SU-DHL-6 (cell line): ENCODE data around the gene HIVEP1.

ENCODE experiments used
- H2AFZ ChIP-seq: fragments of 200-600 bp; sonication (generic); 2 replicates; pipeline ENCODE4 v1.6.1; 2014; ENCODE audit warnings: low read depth, mild to moderate bottlenecking, moderate library complexity, mixed read lengths, antibody characterized with exemption, low read length; ENCODE audit not compliant: severe bottlenecking
- H3F3A ChIP-seq: fragments of 200-600 bp; shearing (Covaris generic); 2 replicates; pipeline ENCODE4 v1.6.0; 2016; ENCODE audit warnings: antibody characterized with exemption, mild to moderate bottlenecking; ENCODE audit not compliant: insufficient read depth
- H3K27ac ChIP-seq: fragments of 200-600 bp; sonication (generic); 2 replicates; pipeline ENCODE4 v1.5.1; 2016; ENCODE audit warnings: low read depth, mild to moderate bottlenecking, low read length, moderate library complexity, mixed read lengths
- H3K27me3 ChIP-seq: fragments of 200-600 bp; sonication (generic), shearing (Covaris generic); 2 replicates; pipeline ENCODE4 v1.6.0; 2014; ENCODE audit warnings: mild to moderate bottlenecking, low read length
- H3K36me3 ChIP-seq: fragments of 200-600 bp; sonication (generic); 2 replicates; pipeline ENCODE4 v1.6.1; 2014; ENCODE audit warnings: mild to moderate bottlenecking, low read length, mixed read lengths
- H3K4me2 ChIP-seq: fragments of 300-600, 200-600 bp; shearing (Covaris generic), sonication (generic); 2 replicates; pipeline ENCODE4 v1.6.0; 2014; ENCODE audit warnings: low read length, low read depth, mild to moderate bottlenecking; ENCODE audit not compliant: poor library complexity, severe bottlenecking
- H3K4me3 ChIP-seq: fragments of 200-600 bp; sonication (generic); 2 replicates; pipeline ENCODE4 v1.5.1; 2014; ENCODE audit warnings: antibody characterized with exemption, low read length, mild to moderate bottlenecking, mixed read lengths; ENCODE audit not compliant: insufficient read depth, poor library complexity, severe bottlenecking
- H3K79me2 ChIP-seq: fragments of 200-600 bp; sonication (generic); 2 replicates; pipeline ENCODE4 v1.6.1; 2014; ENCODE audit warnings: mild to moderate bottlenecking, low read length, moderate library complexity; ENCODE audit not compliant: insufficient read depth
- H3K9ac ChIP-seq: fragments of 200-600 bp; sonication (generic); 2 replicates; pipeline ENCODE4 v1.7.0; 2014; ENCODE audit warnings: mild to moderate bottlenecking, low read length
- H3K9me2 ChIP-seq: fragments of 200-600 bp; sonication (generic); replicated peaks from 2 replicates; pipeline ENCODE4 v1.6.1; 2014; ENCODE audit warnings: low read length; ENCODE audit not compliant: insufficient read depth
- H3K9me3 ChIP-seq: fragments of 200-600 bp; sonication (generic); 2 replicates; pipeline ENCODE4 v1.6.1; 2014; ENCODE audit warnings: low read length, mixed read lengths; ENCODE audit not compliant: insufficient read depth
- H4K20me1 ChIP-seq: fragments of 200-600 bp; sonication (generic); 2 replicates; pipeline ENCODE4 v1.6.1; 2014; ENCODE audit warnings: low read depth, mild to moderate bottlenecking, antibody characterized with exemption, low read length, moderate library complexity, mixed read lengths
- EZH2phosphoT487 ChIP-seq: fragments of 200-600 bp; sonication (generic), shearing (Covaris generic); conservative IDR thresholded peaks from 2 replicates; pipeline ENCODE4 v1.6.1; 2018; ENCODE audit warnings: mild to moderate bottlenecking, antibody characterized with exemption, low read length, moderate library complexity, mixed read lengths
- TF ChIP-seq, protein P1 (sequence below): fragments of 200-600 bp; sonication (generic); IDR thresholded peaks from one replicate; pipeline ENCODE4 v1.5.1; 2017; ENCODE audit warnings: antibody characterized with exemption, mild to moderate bottlenecking, low read length, moderate library complexity; ENCODE audit not compliant: insufficient read depth, poor library complexity, severe bottlenecking

HIVEP1 gene

DNA sequence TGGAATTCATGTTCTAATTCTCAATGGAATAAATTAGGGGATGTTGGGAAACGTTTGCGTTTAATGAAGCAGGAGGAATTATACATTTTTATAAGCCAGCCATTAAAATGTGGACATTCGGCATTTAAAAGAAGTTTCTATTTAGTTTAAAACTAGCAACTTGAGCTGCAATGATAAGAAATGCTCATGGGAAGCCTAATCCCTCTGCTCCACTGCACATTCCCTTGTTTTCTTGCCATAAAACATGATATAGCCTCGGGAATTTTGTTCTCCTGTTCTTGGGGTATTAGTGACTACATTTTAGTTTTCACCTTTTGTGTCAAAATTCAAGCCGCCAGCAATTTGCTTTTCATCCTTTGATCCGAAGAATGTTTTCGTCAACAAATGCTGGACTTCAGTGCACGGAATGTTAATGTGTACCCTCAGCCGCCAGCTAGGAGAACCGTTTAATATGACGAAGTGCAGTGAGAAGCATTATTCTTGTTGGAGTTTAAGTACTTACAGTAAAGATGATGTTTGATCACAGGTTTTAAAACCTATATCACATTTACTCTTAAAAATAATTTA lies 137.9 kb downstream of the HIVEP1 start:
- no peak overlapping the region for H3K27ac ChIP-seq
- no peak overlapping the region for H2AFZ ChIP-seq
- H3K9ac ChIP-seq: no peak overlapping the region
- H3K4me2 ChIP-seq: no peak overlapping the region
- H3K36me3 ChIP-seq: peaks cover 3% of the 10 kb centered on the region; the same call in 1 of the 2 replicates
- H3F3A ChIP-seq: no peaks in the 10 kb centered on the region; the same call in 1 of the 2 replicates
- H3K9me3 ChIP-seq: no peaks in the 10 kb centered on the region
- no peaks in the 10 kb centered on the region for H3K9me2 ChIP-seq
- no peak overlapping the region for H3K4me3 ChIP-seq
- TF ChIP-seq, protein P1, sequence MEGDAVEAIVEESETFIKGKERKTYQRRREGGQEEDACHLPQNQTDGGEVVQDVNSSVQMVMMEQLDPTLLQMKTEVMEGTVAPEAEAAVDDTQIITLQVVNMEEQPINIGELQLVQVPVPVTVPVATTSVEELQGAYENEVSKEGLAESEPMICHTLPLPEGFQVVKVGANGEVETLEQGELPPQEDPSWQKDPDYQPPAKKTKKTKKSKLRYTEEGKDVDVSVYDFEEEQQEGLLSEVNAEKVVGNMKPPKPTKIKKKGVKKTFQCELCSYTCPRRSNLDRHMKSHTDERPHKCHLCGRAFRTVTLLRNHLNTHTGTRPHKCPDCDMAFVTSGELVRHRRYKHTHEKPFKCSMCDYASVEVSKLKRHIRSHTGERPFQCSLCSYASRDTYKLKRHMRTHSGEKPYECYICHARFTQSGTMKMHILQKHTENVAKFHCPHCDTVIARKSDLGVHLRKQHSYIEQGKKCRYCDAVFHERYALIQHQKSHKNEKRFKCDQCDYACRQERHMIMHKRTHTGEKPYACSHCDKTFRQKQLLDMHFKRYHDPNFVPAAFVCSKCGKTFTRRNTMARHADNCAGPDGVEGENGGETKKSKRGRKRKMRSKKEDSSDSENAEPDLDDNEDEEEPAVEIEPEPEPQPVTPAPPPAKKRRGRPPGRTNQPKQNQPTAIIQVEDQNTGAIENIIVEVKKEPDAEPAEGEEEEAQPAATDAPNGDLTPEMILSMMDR: no peak
- TF ChIP-seq EZH2phosphoT487: no peak
- H3K79me2 ChIP-seq: no peaks in the 10 kb centered on the region
- no peaks in the 10 kb centered on the region for H3K27me3 ChIP-seq
- 0 out of 2 replicates have a peak, but pooled peaks cover 3% of the 10 kb centered on the region for H4K20me1 ChIP-seq

DNA sequence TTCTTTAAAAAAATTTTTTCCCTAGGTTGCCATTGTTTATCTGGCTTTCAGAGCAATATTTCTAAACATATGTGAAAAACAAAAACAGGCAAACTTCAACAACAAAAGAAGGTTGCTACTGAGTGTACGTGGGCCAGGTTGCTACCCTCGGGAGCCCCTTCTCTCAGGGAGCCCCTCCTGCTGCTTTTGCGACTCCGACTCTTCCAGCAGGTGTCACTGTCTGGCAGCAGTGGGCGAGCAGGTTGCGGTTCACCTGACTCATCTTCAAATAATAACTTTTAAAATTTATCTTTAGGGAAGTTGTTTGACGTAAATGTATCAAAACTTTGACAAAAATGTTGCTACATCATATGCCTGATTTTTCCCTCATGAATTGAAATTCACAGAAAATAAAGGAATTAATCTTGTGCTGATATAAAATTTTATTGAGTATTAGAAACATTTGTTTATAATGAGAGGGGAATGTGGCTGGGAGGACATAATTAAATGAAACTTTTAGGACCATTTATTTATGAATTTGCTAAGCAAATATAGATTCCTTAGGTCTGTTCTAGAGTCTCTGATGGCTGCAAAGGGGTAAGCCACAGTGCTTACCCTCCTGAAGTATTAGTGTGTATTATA lies 138.8 kb downstream of the HIVEP1 start:
- Histone ChIP-seq H3K36me3 (peaks cover 3% of the 10 kb centered on the region; the same call in 1 of the 2 replicates), H3K27ac (no peak overlapping the region), H3K9ac (no peak overlapping the region), H3K79me2 (no peaks in the 10 kb centered on the region), H3F3A (no peaks in the 10 kb centered on the region; the same call in 1 of the 2 replicates), H3K4me2 (no peak overlapping the region), H2AFZ (no peak overlapping the region), H3K9me2 (no peaks in the 10 kb centered on the region), H3K4me3 (no peak overlapping the region), H4K20me1 (0 out of 2 replicates have a peak, but pooled peaks cover 3% of the 10 kb centered on the region), H3K27me3 (no peaks in the 10 kb centered on the region), H3K9me3 (no peaks in the 10 kb centered on the region)
- no peak for TF ChIP-seq EZH2phosphoT487
- TF ChIP-seq, protein P1: peak; percentile 96

DNA sequence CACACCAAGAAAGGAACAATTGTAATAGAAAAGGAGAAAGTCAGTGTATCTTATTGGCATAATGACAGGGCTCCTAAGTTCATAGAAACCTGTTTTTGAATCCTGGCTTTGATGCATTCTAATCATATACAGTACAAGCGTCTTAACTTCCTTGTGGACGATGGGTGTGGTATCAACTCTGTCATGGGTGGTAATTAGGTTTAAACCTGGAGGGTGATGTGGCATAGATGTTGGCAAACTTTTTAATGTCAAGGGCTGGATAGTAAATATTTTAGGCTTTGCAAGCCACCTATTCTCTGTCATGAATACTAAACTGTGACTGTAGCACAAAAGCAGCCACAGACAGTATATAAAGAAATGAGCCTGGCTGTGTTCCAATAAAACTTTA lies 139.3 kb downstream of the HIVEP1 start:
- no peak overlapping the region for H3K4me2 ChIP-seq

More for the DNA sequence above, 139.3 kb downstream of the HIVEP1 start:
- no peak overlapping the region for H3K9ac ChIP-seq
- peaks cover 1% of the 10 kb centered on the region; the same call in 1 of the 2 replicates for H3K36me3 ChIP-seq
- no peak overlapping the region for H2AFZ ChIP-seq
- H3K79me2 ChIP-seq: no peaks in the 10 kb centered on the region
- no peaks in the 10 kb centered on the region for H3K27me3 ChIP-seq
- no peaks in the 10 kb centered on the region for H3K9me3 ChIP-seq
- TF ChIP-seq, protein P1: no peak
- TF ChIP-seq EZH2phosphoT487: no peak
- H4K20me1 ChIP-seq: 0 out of 2 replicates have a peak, but pooled peaks cover 3% of the 10 kb centered on the region
- no peak overlapping the region for H3K4me3 ChIP-seq
- H3K27ac ChIP-seq: no peak overlapping the region
- no peaks in the 10 kb centered on the region for H3F3A ChIP-seq
- no peaks in the 10 kb centered on the region for H3K9me2 ChIP-seq
